ENCODE measurements around the gene ZNF311.

Gene ZNF311

DNA sequence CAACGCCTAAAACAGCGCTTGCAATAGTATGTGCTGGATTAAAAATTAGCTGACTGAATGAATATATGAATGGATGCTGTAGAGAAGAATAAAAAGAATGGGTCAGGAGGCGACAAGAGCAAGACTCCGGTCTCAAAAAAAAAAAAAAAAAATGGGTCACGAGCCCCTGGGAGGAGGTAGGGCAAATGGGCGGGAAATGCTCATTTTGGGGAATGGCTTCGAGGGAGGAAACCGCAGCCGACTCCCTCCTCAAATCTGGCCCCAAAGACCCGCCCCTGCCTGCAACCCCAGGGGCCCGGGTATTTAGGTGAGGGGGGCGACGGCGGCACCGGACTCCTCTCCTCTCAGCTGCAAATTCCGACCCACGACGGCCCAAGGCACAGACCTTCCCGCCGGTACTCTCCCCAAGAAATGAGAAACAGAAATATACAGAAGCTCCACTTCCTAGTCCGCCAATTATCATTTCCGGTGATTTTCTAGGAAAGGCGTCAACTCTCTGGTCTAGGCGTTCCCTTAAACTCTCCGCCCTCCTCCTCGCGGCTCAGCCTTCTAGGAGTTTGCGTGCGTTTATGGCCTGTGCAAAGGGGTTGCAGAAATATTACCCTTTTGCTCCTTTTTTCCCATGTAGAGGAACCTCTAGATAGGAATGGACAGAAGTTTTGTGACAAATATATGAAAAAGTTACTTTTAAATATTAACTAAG is at the start of gene ZNF311:
ZNF311 (minus strand) TSS at position 133 of the 703 bp plus-strand sequence. CDS start 1,361 bp downstream, outside the sequence.
- H3K79me2 ChIP-seq (ENCODE audit: insufficient read depth, low read length) = no peaks in the 10 kb centered on the region
- peaks cover 8% of the 10 kb centered on the region for H3K27me3 ChIP-seq (ENCODE audit: insufficient read depth, low read length, poor library complexity, severe bottlenecking)
- no peak within 1 kb of the TSS for H3K4me3 ChIP-seq (ENCODE audit: low read length, poor library complexity, severe bottlenecking)
- no peak for TF ChIP-seq EZH2phosphoT487 (IDR thresholded peaks at IDR 0.05; ENCODE audit: borderline replicate concordance)
- TF ChIP-seq, protein P1, sequence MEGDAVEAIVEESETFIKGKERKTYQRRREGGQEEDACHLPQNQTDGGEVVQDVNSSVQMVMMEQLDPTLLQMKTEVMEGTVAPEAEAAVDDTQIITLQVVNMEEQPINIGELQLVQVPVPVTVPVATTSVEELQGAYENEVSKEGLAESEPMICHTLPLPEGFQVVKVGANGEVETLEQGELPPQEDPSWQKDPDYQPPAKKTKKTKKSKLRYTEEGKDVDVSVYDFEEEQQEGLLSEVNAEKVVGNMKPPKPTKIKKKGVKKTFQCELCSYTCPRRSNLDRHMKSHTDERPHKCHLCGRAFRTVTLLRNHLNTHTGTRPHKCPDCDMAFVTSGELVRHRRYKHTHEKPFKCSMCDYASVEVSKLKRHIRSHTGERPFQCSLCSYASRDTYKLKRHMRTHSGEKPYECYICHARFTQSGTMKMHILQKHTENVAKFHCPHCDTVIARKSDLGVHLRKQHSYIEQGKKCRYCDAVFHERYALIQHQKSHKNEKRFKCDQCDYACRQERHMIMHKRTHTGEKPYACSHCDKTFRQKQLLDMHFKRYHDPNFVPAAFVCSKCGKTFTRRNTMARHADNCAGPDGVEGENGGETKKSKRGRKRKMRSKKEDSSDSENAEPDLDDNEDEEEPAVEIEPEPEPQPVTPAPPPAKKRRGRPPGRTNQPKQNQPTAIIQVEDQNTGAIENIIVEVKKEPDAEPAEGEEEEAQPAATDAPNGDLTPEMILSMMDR (conservative IDR thresholded peaks at IDR 0.05; ENCODE audit: low read length) = no peak
- no peaks in the 10 kb centered on the region for H3K4me1 ChIP-seq (ENCODE audit: insufficient read depth, low read length, poor library complexity, severe bottlenecking)
- no peaks in the 10 kb centered on the region for H4K20me1 ChIP-seq (ENCODE audit: insufficient read depth, low read length, poor library complexity, severe bottlenecking)
- H3K9me2 ChIP-seq (replicated peaks; ENCODE audit: low read depth, low read length) = no peaks in the 10 kb centered on the region
- no peaks in the 10 kb centered on the region for H3K9me3 ChIP-seq (ENCODE audit: insufficient read depth, low read depth, low read length)
- H3K36me3 ChIP-seq (ENCODE audit: insufficient read depth, low read length) = no peaks in the 10 kb centered on the region
- no peaks in the 10 kb centered on the region for H3F3A ChIP-seq (ENCODE audit: low read depth)
- H3K4me2 ChIP-seq (ENCODE audit: low read depth, low read length, poor library complexity, severe bottlenecking) = no peak within 1 kb of the TSS
- no peak within 1 kb of the TSS for H3K9ac ChIP-seq (ENCODE audit: low read depth, low read length, poor library complexity, severe bottlenecking)
- H2AFZ ChIP-seq (ENCODE audit: low read length) = no peak within 1 kb of the TSS

DNA sequence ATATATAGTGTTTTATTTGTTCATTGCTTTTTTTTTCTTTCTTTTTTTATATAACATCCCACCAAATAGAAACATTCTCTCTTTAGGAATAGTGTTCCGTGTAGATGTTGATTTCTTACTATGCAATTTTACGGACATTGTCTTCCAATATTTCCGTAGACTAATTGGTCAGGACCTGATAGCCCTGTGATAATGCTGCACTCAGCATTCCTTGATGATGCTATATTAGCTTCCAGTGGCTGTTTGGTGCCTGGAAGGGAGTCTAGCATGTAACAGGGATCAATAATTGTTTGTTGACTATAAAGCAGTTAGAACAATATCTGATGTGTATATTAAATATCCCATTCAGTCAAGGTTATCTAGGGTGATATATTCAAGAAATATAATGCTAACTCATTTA is 46.6 kb upstream of the ZNF311 start:
- Histone ChIP-seq H3K9me2 (replicated peaks; ENCODE audit: low read depth, low read length) (no peaks in the 10 kb centered on the region), H4K20me1 (ENCODE audit: insufficient read depth, low read length, poor library complexity, severe bottlenecking) (no peaks in the 10 kb centered on the region), H3K36me3 (ENCODE audit: insufficient read depth, low read length) (no peaks in the 10 kb centered on the region), H3K79me2 (ENCODE audit: insufficient read depth, low read length) (no peaks in the 10 kb centered on the region), H3K4me3 (ENCODE audit: low read length, poor library complexity, severe bottlenecking) (no peak overlapping the region), H3K27me3 (ENCODE audit: insufficient read depth, low read length, poor library complexity, severe bottlenecking) (no peaks in the 10 kb centered on the region), H3K4me2 (ENCODE audit: low read depth, low read length, poor library complexity, severe bottlenecking) (no peak overlapping the region), H3K9ac (ENCODE audit: low read depth, low read length, poor library complexity, severe bottlenecking) (no peak overlapping the region), H2AFZ (ENCODE audit: low read length) (no peak overlapping the region), H3K4me1 (ENCODE audit: insufficient read depth, low read length, poor library complexity, severe bottlenecking) (no peaks in the 10 kb centered on the region), H3F3A (ENCODE audit: low read depth) (no peaks in the 10 kb centered on the region), H3K9me3 (ENCODE audit: insufficient read depth, low read depth, low read length) (no peaks in the 10 kb centered on the region)
- TF ChIP-seq, protein P1 (conservative IDR thresholded peaks at IDR 0.05; ENCODE audit: low read length) = no peak
- no peak for TF ChIP-seq EZH2phosphoT487 (IDR thresholded peaks at IDR 0.05; ENCODE audit: borderline replicate concordance)

DNA sequence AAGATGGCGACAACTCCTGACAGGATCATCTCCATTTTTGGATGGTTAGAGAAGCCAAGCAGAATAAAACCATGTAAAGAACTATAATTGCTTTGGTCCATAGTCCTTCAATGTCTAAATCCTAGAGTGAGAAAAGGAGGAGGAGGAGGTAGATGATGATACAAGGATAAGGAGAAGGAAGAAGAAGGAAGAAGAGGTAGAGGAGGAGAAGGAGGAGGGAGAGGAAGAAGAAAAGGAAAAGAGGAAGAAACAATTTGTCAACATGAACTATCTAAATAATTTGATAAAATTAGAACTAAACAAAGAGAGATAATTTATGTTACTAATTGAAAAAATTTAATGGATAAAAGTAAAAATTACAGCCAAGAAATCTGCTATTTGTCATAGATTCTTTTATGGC is 40.0 kb upstream of the ZNF311 start, which contains the start of gene OR2W1:
OR2W1 (minus strand) TSS at position 101 of the 400 bp plus-strand sequence; CDS start at position 101, 0 bp downstream.
- no peaks in the 10 kb centered on the region for H3K36me3 ChIP-seq (ENCODE audit: insufficient read depth, low read length)
- H3K9ac ChIP-seq (ENCODE audit: low read depth, low read length, poor library complexity, severe bottlenecking) = no peak within 1 kb of the TSS
- H3K4me1 ChIP-seq (ENCODE audit: insufficient read depth, low read length, poor library complexity, severe bottlenecking) = no peaks in the 10 kb centered on the region
- H3K4me3 ChIP-seq (ENCODE audit: low read length, poor library complexity, severe bottlenecking) = no peak within 1 kb of the TSS
- H4K20me1 ChIP-seq (ENCODE audit: insufficient read depth, low read length, poor library complexity, severe bottlenecking) = no peaks in the 10 kb centered on the region
- H3K9me2 ChIP-seq (replicated peaks; ENCODE audit: low read depth, low read length) = no peaks in the 10 kb centered on the region
- 0 out of 2 replicates have a peak, but pooled peaks cover 3% of the 10 kb centered on the region for H3K9me3 ChIP-seq (ENCODE audit: insufficient read depth, low read depth, low read length)
- H3K4me2 ChIP-seq (ENCODE audit: low read depth, low read length, poor library complexity, severe bottlenecking) = no peak within 1 kb of the TSS
- H2AFZ ChIP-seq (ENCODE audit: low read length) = no peak within 1 kb of the TSS
- no peaks in the 10 kb centered on the region for H3F3A ChIP-seq (ENCODE audit: low read depth)
- TF ChIP-seq EZH2phosphoT487 (IDR thresholded peaks at IDR 0.05; ENCODE audit: borderline replicate concordance) = no peak
- TF ChIP-seq, protein P1 (conservative IDR thresholded peaks at IDR 0.05; ENCODE audit: low read length) = no peak
- no peaks in the 10 kb centered on the region for H3K79me2 ChIP-seq (ENCODE audit: insufficient read depth, low read length)
- H3K27me3 ChIP-seq (ENCODE audit: insufficient read depth, low read length, poor library complexity, severe bottlenecking) = no peaks in the 10 kb centered on the region
